Ovary (tissue), 9 donors: Measurements from ENCODE around the gene VEPH1. TPM values are rescaled to one million over a fixed set of nuclear protein-coding genes. Genes with fewer than 3 reads are reported as not detected.

ENCODE experiments used
- DNase-seq, 5 donors: peaks; one replicate each; pipeline ENCODE4 v3.0.0-alpha.2; 2019 to 2020
- H3K27ac ChIP-seq, 2 donors: fragments of 200-600 bp; one replicate each; pipeline versions ENCODE4 v1.5.1 to v1.8.0; 2019 to 2022
- H3K27me3 ChIP-seq: fragments of 200-600 bp; one replicate; pipeline ENCODE4 v1.8.0; 2022
- H3K36me3 ChIP-seq: fragments of 200-600 bp; sonication (generic); one replicate; pipeline ENCODE4 v1.5.1; 2019
- H3K4me1 ChIP-seq: one replicate; pipeline ENCODE4 v1.8.1; 2013; ENCODE audit warnings: mild to moderate bottlenecking, moderate library complexity; ENCODE audit not compliant: insufficient read depth
- H3K4me3 ChIP-seq: fragments of 200-600 bp; sonication (generic); one replicate; pipeline ENCODE4 v1.5.1; 2017
- H3K9me3 ChIP-seq, 2 donors: fragments of 200-600 bp in 1 of 2; sonication (generic) in 1 of 2; one replicate each; pipeline versions ENCODE4 v1.5.1 to v1.8.1; 2013 to 2019; ENCODE audit warnings: mild to moderate bottlenecking in 1 of 2, moderate library complexity in 1 of 2
- EP300 ChIP-seq: sonication (generic); formaldehyde crosslinking; IDR thresholded peaks from one replicate; pipeline ENCODE4 v1.6.1; 2017; ENCODE audit warnings: antibody characterized with exemption
- POLR2A ChIP-seq: fragments of 450-650 bp; IDR thresholded peaks from one replicate; pipeline ENCODE4 v1.6.1; 2017; ENCODE audit warnings: antibody characterized with exemption, mild to moderate bottlenecking, moderate library complexity
- WGBS, 3 donors: extraction: QIAGEN DNeasy Blood & Tissue Kit in 1 of 3; methylation state at CpG; one replicate each; pipeline versions ENCODE4 v1.1.5 to v1.1.7; 2013 to 2017; 5-methylcytosine and 5-hydroxymethylcytosine counted together
- intact Hi-C, 4 donors: fragments of 100-400 bp; cut with DNase I; formaldehyde crosslinking; loops; one replicate each; pipeline versions ENCODE4 v1.11.0 to v1.15.1; 2022 to 2023
- polyA plus RNA-seq, 2 donors: library from polyadenylated mRNA; stranded (reverse); fragments of 200-250 nt in 1 of 2; fragments of 350-450 nt in 1 of 2; fragmentation: Illumina TruSeq in 1 of 2; extraction: RNeasy Lipid Tissue Mini Kit (QIAGEN cat#74804) in 1 of 2; gene quantifications; one replicate each; pipeline ENCODE4 v1.2.3, GENCODE V29; 2013 to 2014
- total RNA-seq, 7 donors: library from RNA; depleted of rRNA in 2 of 7; stranded (reverse); fragments of >200 nt in 2 of 7; fragmentation: NEBNext Ultra II Directional in 3 of 7; extraction: Animal tissue kit (Norgen Biotek cat#: 25700) in 3 of 7; gene quantifications; one replicate each; pipeline versions ENCODE4 v1.1.0 to v1.2.4, GENCODE V29; 2016 to 2023
- TF ChIP-seq, protein P1 (sequence below), 3 donors: fragments of 450-650 bp in 2 of 3; fragments of 200-600 bp in 1 of 3; IDR thresholded peaks; one replicate each; pipeline versions ENCODE4 v1.5.1 to v1.8.0; 2016 to 2022; ENCODE audit warnings: antibody characterized with exemption in 3 of 3, mild to moderate bottlenecking in 1 of 3
- donor health status: DM: no; HTN: no; CAD: no; lungs with moderate emphysema.
- donor health status: DM: no; HTN: no; CAD: no.
- donor health status: Bipolar disorder and iron deficiency.
- donor health status: DM: yes; HTN: yes; CAD: no.
- donor health status: DM: no; HTN: no; CAD: no.
- donor health status: DM: yes; HTN: yes; CAD: no.

The VEPH1 gene
- total and polyA plus RNA-seq, 9 donors = 0.23 to 4.6 (median 1.3) TPM; not detected in 1

DNA sequence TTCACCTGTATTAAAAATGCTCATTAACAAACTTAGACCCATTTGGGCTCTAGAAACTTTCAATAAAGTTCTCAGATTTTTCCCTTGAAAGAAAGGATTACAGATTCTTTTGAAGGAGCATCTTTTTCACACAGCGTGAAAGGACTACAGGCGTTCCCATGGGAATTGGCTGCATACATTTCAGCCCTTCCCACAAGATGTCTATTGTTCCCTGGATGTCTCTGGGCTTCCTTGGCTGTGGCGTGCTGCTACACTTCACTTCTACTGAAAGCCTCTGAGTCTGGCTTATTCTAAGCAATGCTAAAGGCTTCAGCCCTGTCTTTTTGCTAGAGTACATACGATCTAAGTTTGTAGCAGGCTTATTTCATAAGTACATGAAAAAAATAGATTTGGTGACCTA, 1.4 kb downstream of the VEPH1 start:
- Histone ChIP-seq H3K36me3 (no peaks in the 10 kb centered on the region), H3K9me3 (no peaks in the 10 kb centered on the region), H3K4me3 (no peak overlapping the region), H3K27ac (no peak overlapping the region), H3K4me1 (peaks cover 1% of the 10 kb centered on the region), H3K27me3 (no peaks in the 10 kb centered on the region)
- TF ChIP-seq POLR2A (no peak), EP300 (no peak)
- TF ChIP-seq, protein P1, sequence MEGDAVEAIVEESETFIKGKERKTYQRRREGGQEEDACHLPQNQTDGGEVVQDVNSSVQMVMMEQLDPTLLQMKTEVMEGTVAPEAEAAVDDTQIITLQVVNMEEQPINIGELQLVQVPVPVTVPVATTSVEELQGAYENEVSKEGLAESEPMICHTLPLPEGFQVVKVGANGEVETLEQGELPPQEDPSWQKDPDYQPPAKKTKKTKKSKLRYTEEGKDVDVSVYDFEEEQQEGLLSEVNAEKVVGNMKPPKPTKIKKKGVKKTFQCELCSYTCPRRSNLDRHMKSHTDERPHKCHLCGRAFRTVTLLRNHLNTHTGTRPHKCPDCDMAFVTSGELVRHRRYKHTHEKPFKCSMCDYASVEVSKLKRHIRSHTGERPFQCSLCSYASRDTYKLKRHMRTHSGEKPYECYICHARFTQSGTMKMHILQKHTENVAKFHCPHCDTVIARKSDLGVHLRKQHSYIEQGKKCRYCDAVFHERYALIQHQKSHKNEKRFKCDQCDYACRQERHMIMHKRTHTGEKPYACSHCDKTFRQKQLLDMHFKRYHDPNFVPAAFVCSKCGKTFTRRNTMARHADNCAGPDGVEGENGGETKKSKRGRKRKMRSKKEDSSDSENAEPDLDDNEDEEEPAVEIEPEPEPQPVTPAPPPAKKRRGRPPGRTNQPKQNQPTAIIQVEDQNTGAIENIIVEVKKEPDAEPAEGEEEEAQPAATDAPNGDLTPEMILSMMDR (IDR thresholded peaks at IDR 0.05) = no peak
- no peak for DNase-seq
- 68 to 73% (median 71%) methylated on average over 4 of the region's 4 CpGs for WGBS, 3 donors
- intact Hi-C loops = no loop called here

DNA sequence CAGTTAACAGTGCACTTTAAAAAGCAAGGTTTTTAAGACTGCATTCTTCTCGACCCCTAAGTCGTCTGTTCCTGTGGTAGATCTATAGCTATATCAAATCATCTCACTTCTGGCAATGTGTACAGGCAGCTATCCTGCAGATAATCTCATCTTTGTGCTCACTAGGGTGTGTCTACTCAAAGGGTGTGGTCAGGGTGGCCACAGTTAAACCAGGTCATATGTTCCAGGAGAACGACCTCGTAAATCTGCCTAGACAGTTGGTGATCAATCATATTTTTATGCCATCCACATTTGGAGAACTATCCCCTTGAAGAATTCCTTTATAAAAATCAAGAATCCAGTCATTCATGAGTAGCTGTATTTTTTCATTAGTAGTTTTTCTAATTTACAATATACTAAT, 3.0 kb downstream of the VEPH1 start:
- no peaks in the 10 kb centered on the region for H3K9me3 ChIP-seq
- no peak overlapping the region for H3K4me3 ChIP-seq
- no peak for DNase-seq
- H3K4me1 ChIP-seq = peaks cover 1% of the 10 kb centered on the region
- WGBS, 3 donors = 34 to 42% (median 38%) methylated on average over 4 of the region's 4 CpGs
- no peaks in the 10 kb centered on the region for H3K36me3 ChIP-seq
- H3K27me3 ChIP-seq = no peaks in the 10 kb centered on the region
- TF ChIP-seq, protein P1 (IDR thresholded peaks at IDR 0.05) = no peak
- TF ChIP-seq EP300 = no peak
- no peak for TF ChIP-seq POLR2A
- intact Hi-C loops = no loop called here
- H3K27ac ChIP-seq = no peak overlapping the region

DNA sequence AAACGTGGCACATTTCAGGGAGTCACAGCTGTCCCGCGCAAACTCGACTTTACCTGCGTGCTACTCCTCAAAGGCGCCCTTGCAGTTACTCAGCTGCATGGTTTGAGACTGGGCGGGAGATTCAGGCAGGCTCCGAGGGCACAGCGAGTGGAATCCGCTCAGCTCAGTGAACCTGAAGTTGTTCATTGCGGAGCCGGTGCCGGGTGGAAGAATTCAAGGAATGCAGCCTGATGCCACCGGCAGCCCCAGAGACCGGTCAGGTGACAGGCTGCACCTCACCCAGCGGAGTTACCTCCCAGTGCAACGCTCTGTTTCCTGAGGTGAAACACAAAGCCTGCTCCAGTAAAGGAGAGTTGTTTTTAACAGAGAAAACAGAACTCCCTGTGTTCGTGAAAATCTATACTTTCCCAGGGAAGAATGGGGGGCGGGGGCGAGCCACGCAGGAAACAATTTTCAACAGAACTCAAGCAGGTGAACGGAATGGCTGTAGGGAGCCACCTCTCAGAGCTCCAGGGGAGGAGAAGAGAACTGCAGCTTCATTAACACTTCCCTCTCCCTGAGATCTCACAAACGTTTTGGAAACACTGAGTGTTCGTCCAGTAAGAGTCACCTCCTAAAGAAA, 3.8 kb downstream of the VEPH1 start:
- Histone ChIP-seq H3K4me1 (peaks cover 1% of the 10 kb centered on the region), H3K27me3 (no peaks in the 10 kb centered on the region), H3K4me3 (peak overlapping the region; percentile 6), H3K36me3 (no peaks in the 10 kb centered on the region), H3K9me3 (no peaks in the 10 kb centered on the region), H3K27ac (no peak overlapping the region)
- WGBS, 3 donors = 2 to 6% (median 3%) methylated on average over 24 of the region's 24 CpGs
- intact Hi-C loops = no loop called here
- DNase-seq = peak in 1 of 5 donors; percentile 10
- TF ChIP-seq, protein P1 (IDR thresholded peaks at IDR 0.05) = no peak
- TF ChIP-seq POLR2A (no peak), EP300 (no peak)

DNA sequence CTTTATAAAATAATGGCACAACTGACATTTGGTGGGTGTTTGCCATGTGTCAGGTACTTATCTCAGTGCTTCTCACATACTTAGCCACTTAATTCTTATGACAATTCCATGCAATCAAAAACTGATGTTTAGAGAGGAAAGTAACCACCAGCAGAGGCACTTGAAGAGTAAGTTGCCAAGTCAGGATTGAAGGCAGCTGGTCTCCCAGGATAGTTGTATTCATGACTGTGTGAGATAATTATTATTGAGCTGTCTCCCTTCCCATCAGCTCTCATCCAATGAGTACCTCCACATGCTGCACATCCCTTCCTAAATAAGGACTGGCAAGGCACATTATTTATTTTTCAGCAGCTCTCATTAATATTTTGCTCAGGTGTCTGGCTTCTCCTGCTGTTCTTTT, 4.8 kb downstream of the VEPH1 start:
- no peaks in the 10 kb centered on the region for H3K27me3 ChIP-seq
- intact Hi-C loops = no loop called here
- no peaks in the 10 kb centered on the region for H3K36me3 ChIP-seq
- H3K27ac ChIP-seq = no peak overlapping the region
- TF ChIP-seq EP300 (no peak), POLR2A (no peak)
- TF ChIP-seq, protein P1 (IDR thresholded peaks at IDR 0.05) = no peak
- H3K4me1 ChIP-seq = peaks cover 1% of the 10 kb centered on the region
- no peak for DNase-seq
- H3K4me3 ChIP-seq = no peak overlapping the region
- no peaks in the 10 kb centered on the region for H3K9me3 ChIP-seq
